GM12801 (cell line): ENCODE measurements around the gene FAM13A.

Experiments used
- TF ChIP-seq, protein P1 (sequence below): IDR thresholded peaks from one replicate; pipeline ENCODE4 v1.5.1; 2011; ENCODE audit warnings: control low read depth; ENCODE audit not compliant: insufficient read length; ENCODE audit errors: extremely low read depth

Gene FAM13A

DNA sequence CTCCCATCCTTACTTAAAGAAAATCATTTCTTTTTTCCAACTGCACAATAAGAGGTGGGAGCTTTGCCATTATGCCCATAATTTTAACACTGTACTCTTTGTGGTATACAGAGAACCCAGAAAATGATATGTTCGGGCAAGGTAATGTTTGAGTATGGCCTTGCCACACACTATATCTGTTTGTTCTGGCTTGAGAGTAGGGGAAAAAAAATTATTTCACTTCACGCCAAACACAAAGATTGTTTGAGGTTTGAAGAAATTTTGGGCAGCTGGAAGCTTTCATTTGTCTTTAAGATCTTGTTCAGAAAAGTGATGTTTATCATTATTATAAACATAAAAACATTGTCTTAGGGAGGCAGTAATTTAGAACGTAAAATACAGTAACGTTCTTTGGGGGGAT lies 244.0 kb downstream of the FAM13A start:
- TF ChIP-seq, protein P1, sequence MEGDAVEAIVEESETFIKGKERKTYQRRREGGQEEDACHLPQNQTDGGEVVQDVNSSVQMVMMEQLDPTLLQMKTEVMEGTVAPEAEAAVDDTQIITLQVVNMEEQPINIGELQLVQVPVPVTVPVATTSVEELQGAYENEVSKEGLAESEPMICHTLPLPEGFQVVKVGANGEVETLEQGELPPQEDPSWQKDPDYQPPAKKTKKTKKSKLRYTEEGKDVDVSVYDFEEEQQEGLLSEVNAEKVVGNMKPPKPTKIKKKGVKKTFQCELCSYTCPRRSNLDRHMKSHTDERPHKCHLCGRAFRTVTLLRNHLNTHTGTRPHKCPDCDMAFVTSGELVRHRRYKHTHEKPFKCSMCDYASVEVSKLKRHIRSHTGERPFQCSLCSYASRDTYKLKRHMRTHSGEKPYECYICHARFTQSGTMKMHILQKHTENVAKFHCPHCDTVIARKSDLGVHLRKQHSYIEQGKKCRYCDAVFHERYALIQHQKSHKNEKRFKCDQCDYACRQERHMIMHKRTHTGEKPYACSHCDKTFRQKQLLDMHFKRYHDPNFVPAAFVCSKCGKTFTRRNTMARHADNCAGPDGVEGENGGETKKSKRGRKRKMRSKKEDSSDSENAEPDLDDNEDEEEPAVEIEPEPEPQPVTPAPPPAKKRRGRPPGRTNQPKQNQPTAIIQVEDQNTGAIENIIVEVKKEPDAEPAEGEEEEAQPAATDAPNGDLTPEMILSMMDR = no peak

DNA sequence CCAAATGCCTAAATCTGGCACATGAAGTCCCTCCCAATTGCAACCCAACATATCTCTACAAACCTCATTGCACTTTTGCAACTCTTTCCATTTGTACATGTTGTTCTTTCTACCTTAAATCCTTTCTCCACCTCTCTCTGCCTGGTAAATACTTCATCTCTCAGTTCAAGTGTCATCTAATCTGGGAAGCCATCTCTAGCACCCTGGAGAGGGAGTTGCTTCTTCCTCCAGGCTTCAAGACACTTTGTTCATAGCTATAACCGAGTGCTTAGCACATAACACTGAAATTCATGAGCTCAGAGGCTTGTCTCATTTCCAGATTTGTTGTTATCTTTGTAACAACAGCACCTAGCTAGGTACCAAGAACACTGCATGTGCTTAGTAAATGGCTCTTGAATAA lies 244.6 kb downstream of the FAM13A start:
- TF ChIP-seq, protein P1 = no peak

- TF ChIP-seq, protein P1 = no peak
Observed at GRCh38 chr4:88811904-88812303, 245.1 kb downstream of the FAM13A start.

- TF ChIP-seq, protein P1 = no peak
Observed at GRCh38 chr4:88810325-88810724, 246.7 kb downstream of the FAM13A start.

DNA sequence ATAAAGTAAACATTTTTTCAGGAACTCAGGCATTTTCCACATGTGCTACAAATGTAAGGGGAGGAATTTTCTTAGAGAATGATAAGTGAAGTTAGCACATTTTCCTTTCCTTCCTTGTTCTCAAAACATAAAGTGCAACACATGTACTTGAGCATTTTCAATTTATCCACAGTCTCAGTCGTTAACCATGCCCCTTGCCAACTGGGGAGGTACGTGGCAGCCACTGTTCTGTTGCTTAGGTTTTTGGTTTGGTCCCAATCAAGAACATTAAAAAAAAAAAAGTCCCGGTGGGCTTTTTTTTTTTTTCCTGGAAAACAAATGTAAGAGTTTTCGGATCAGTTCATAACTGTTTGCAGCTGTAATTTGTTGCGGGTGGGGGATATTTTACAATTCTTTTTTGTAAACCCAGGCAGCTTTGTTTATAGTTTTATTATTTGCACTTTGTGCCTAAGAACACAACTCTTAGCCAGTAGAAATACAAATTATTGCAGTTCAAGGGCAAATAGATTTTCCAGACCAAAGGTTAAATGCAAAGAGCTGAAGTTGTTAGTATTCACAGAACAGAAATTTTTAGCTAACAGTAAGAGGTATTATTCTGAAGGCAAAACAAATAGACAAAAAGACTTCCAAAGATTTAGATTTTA lies 247.3 kb downstream of the FAM13A start:
- TF ChIP-seq, protein P1 = no peak

DNA sequence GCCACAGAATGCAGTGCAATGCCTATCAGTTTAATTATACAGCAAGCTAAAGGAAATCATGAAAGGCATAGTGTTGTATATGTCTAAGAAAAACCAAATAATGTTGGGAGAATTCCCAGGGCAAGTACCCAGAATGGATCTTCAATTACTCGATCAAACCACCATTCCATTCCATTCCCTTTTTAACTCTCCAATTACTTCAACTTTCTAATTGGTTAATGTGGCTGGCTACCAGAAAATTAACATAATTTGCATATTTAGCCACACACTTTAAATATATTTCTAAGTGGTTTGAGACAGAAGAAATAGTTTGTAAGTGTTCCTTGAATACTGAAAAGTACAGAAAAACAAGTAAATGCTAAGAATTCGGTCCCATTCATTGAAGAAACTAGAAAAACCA lies 247.9 kb downstream of the FAM13A start:
- TF ChIP-seq, protein P1 = no peak

GRCh38 chr4:88807499-88807898 lies 249.5 kb downstream of the FAM13A start:
- TF ChIP-seq, protein P1 = no peak

DNA sequence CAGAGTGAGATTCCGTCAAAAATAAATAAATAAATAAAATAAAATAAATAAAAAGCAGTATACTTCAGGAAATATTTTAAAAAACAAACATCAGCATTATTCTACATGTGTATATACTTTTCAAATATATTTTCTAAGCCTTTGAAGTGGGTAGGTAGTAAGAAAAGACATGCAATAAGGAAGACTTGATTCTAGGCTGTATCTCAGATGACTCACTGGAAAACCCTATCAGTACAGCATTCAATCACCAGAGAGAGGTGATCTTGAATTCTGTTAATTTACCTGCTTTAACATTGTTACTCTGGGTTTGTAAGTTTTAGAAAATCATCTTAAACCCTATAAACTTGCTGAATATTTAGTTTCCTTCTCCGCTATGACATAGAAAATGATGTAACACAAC lies 252.8 kb downstream of the FAM13A start:
- TF ChIP-seq, protein P1 = no peak
